HepG2 (cell line): Measurements from ENCODE around the gene DLL1. TPM values are rescaled to one million over a fixed set of nuclear protein-coding genes. Genes with fewer than 3 reads are reported as not detected.

Source experiments
- ATAC-seq: fragments of 200-7000 bp; cut with Tn5 transposase; 3 replicates; pipeline ENCODE4 v1.9.1; 2020; ENCODE audit warnings: mild to moderate bottlenecking, moderate library complexity
- BruUV-seq: library from RNA; stranded (reverse); fragments of 400-500 nt; replicated peaks from 2 replicates; lab custom pipeline; 2021; lab: Mats Ljungman, UMichigan
- CTCF ChIA-PET: fragments of 300-600 bp; formaldehyde crosslinking; extraction: SDS; loops from one replicate; lab custom pipeline; 2021; ENCODE audit warnings: low total read pairs, inconsistent platforms, low intra/inter-chr PET ratio; lab: Yijun Ruan, JAX
- POLR2A ChIA-PET: fragments of 350-600 bp; sonication (Branson Sonifier 250); formaldehyde crosslinking; loops from one replicate; lab custom pipeline; 2020; ENCODE audit warnings: antibody characterized with exemption, inconsistent platforms; lab: Yijun Ruan, JAX
- DNase-seq: peaks from one replicate; pipeline ENCODE4 v3.0.0-alpha.2; 2015; ENCODE audit warnings: low spot score
- FAIRE-seq: peaks from 3 replicates; lab custom pipeline; 2011; peaks lifted over from hg19 to GRCh38; lab: Jason Lieb, UNC
- H2AFZ ChIP-seq: one replicate; pipeline ENCODE4 v1.6.1; 2011; ENCODE audit warnings: low read length, inconsistent platforms
- H3K27ac ChIP-seq: fragments of 300-600 bp; 3 replicates; pipeline ENCODE4 v1.8.0; 2011; ENCODE audit warnings: mixed run types, mild to moderate bottlenecking, mixed read lengths, low read length, inconsistent platforms; ENCODE audit not compliant: insufficient read depth; ENCODE audit errors: extremely low read length
- H3K27me3 ChIP-seq, 2 experiments: fragments of 200-600 bp in 1 of 2; 2 replicates in 1 of 2; 3 replicates in 1 of 2; pipeline versions ENCODE4 v1.6.0 to v1.8.0; 2011; ENCODE audit warnings: low read length in 2 of 2, mild to moderate bottlenecking in 2 of 2, moderate library complexity in 2 of 2, inconsistent platforms in 1 of 2; ENCODE audit not compliant: insufficient read depth in 2 of 2, control insufficient read depth in 1 of 2
- H3K36me3 ChIP-seq, 2 experiments: fragments of 200-600 bp in 1 of 2; replicated peaks in 1 of 2; 2 replicates in 1 of 2; 3 replicates in 1 of 2; pipeline versions ENCODE4 v1.5.1 to v1.8.0; 2011; ENCODE audit warnings: low read length in 2 of 2, inconsistent platforms in 1 of 2; ENCODE audit not compliant: insufficient read depth in 2 of 2, control insufficient read depth in 1 of 2
- H3K4me1 ChIP-seq: 2 replicates; pipeline ENCODE4 v1.5.1; 2012; ENCODE audit warnings: low read length, inconsistent platforms; ENCODE audit not compliant: insufficient read depth
- H3K4me2 ChIP-seq: 2 replicates; pipeline ENCODE4 v1.6.0; 2011; ENCODE audit warnings: low read depth, low read length, inconsistent platforms
- H3K4me3 ChIP-seq, 3 experiments: fragments of 200-600 bp in 1 of 3; sonication (generic), shearing (Covaris generic) in 1 of 3; replicated peaks in 1 of 3; 2 replicates each; pipeline ENCODE4 v1.5.1; 2011 to 2016; ENCODE audit warnings: low read length in 3 of 3, inconsistent platforms in 2 of 3, low read depth in 2 of 3, mild to moderate bottlenecking in 2 of 3, control low read depth in 1 of 3, mixed read lengths in 1 of 3; ENCODE audit not compliant: insufficient read depth in 1 of 3
- H3K79me2 ChIP-seq: one replicate; pipeline ENCODE4 v1.6.1; 2011; ENCODE audit warnings: low read length, inconsistent platforms; ENCODE audit not compliant: insufficient read depth
- H3K9ac ChIP-seq: 2 replicates; pipeline ENCODE4 v1.6.0; 2011; ENCODE audit warnings: mild to moderate bottlenecking, low read depth, low read length, inconsistent platforms; ENCODE audit not compliant: insufficient read depth
- H3K9me3 ChIP-seq: 2 replicates; pipeline ENCODE4 v1.5.1; 2012; ENCODE audit warnings: mild to moderate bottlenecking, low read length
- H4K20me1 ChIP-seq: 2 replicates; pipeline ENCODE4 v1.6.0; 2011; ENCODE audit warnings: inconsistent platforms, mild to moderate bottlenecking, low read length, moderate library complexity; ENCODE audit not compliant: insufficient read depth
- ARHGAP35 ChIP-seq: sonication (generic); formaldehyde crosslinking; IDR thresholded peaks from 2 replicates; pipeline ENCODE4 v1.9.0; 2022; ENCODE audit warnings: mild to moderate bottlenecking, inconsistent platforms, moderate library complexity, missing genetic modification reagents, borderline replicate concordance
- CBFB ChIP-seq: sonication (generic); formaldehyde crosslinking; IDR thresholded peaks from 2 replicates; pipeline ENCODE4 v1.4.0; 2020; ENCODE audit warnings: missing genetic modification reagents
- CHD2 ChIP-seq: IDR thresholded peaks from 2 replicates; pipeline ENCODE4 v1.6.1; 2011; ENCODE audit warnings: low read depth, low read length, improper control_type of control experiment
- CREM ChIP-seq, 2 experiments: sonication (generic) in 1 of 2; formaldehyde crosslinking in 1 of 2; IDR thresholded peaks; 2 replicates each; pipeline versions ENCODE4 v1.4.0 to v1.6.1; 2016 to 2020; ENCODE audit warnings: antibody characterized with exemption in 1 of 2, mild to moderate bottlenecking in 1 of 2, missing genetic modification reagents in 1 of 2
- HDAC6 ChIP-seq: fragments of 200-600 bp; sonication (generic); IDR thresholded peaks from 2 replicates; pipeline ENCODE4 v1.7.0; 2017; ENCODE audit warnings: mild to moderate bottlenecking, antibody characterized with exemption, low read length, low read depth
- RELA ChIP-seq: sonication (generic); formaldehyde crosslinking; IDR thresholded peaks from 2 replicates; pipeline ENCODE4 v1.4.0; 2020; ENCODE audit warnings: missing genetic modification reagents
- ZNF263 ChIP-seq: sonication (generic); formaldehyde crosslinking; IDR thresholded peaks from 2 replicates; pipeline ENCODE4 v1.4.0; 2020; ENCODE audit warnings: missing genetic modification reagents
- WGBS: methylation state at CpG from one replicate; pipeline ENCODE4 v1.1.6; 2017; ENCODE audit warnings: low lambda C conversion rate; 5-methylcytosine and 5-hydroxymethylcytosine counted together
- in situ Hi-C: cut with HindIII; loops from 2 replicates; pipeline ENCODE4 v1.10.0; 2017; ENCODE audit warnings: low pct_unique_long_range_greater_than_20kb; ENCODE audit not compliant: extremely low pct_ligation_motif_present
- intact Hi-C: fragments of 100-400 bp; cut with micrococcal nuclease; formaldehyde crosslinking; loops from one replicate; pipeline ENCODE4 v1.10.0; 2022; ENCODE audit not compliant: unreplicated experiment
- polyA plus RNA-seq, 8 experiments: library from polyadenylated mRNA; depleted of rRNA in 3 of 8; stranded (reverse) in 7 of 8; unstranded in 1 of 8; fragments of >200 nt; fragmentation: Illumina TruSeq in 4 of 8; extraction: Trizol in 4 of 8; gene quantifications; 2 replicates each; pipeline versions ENCODE4 v1.2.1 to v1.2.3, GENCODE V29; 2011 to 2016; ENCODE audit warnings: low read depth in 4 of 8, missing spikeins in 1 of 8, mixed read lengths in 1 of 8; ENCODE audit not compliant: insufficient read depth in 1 of 8
- total RNA-seq, 5 experiments: library from RNA; depleted of rRNA; stranded (reverse); fragments of >200 nt; fragmentation: Illumina TruSeq; extraction: Trizol; gene quantifications; 2 replicates each; pipeline ENCODE4 v1.2.3, GENCODE V29; 2016; ENCODE audit warnings: low read depth in 1 of 5
- TF ChIP-seq, protein P1 (sequence below): sonication (generic); formaldehyde crosslinking; IDR thresholded peaks from 2 replicates; pipeline ENCODE4 v1.4.0; 2020; ENCODE audit warnings: mild to moderate bottlenecking, missing genetic modification reagents

The DLL1 gene
- total and polyA plus RNA-seq, 2 of the 13 experiments (the other 11 are each of a cell fraction or from before 2014, with no cell fraction given), result not detected

DNA sequence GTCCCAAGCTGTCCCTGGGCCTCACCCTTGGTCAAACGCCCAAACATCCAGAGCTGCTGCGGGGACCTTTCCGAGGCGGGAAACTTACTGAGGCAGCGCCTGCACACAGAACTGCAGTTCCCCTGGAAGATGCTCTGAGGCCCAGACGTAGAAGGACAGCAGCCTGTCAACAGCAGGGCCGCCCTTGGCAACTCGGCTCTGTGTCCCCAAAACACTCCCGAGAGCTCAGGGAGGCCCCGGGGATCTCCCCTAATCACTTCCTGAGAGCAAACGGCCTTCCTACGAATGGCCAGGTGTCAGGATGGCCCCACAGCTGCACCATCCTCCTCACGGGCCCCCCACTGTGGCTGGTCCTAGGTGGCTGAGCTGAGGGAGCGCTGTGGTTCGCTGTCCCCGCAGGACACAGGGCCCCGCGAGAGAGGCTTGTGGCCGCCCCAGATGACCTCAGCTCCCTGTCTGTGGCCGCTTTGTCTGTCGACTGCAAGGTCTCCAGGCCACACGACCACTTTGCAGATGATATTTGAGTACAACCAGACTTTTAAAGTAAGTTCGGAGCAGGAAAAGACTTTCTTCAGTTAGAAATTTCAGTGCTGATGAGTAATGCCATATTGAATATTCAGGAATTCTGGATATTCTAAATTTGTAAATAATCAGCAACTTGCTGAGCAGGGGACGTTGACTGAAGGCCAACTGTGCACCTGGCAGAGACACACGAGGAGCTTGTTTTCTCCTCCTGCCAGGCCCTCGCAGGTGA is 46.0 kb downstream of the DLL1 start (continued):
- TF ChIP-seq, protein P1, sequence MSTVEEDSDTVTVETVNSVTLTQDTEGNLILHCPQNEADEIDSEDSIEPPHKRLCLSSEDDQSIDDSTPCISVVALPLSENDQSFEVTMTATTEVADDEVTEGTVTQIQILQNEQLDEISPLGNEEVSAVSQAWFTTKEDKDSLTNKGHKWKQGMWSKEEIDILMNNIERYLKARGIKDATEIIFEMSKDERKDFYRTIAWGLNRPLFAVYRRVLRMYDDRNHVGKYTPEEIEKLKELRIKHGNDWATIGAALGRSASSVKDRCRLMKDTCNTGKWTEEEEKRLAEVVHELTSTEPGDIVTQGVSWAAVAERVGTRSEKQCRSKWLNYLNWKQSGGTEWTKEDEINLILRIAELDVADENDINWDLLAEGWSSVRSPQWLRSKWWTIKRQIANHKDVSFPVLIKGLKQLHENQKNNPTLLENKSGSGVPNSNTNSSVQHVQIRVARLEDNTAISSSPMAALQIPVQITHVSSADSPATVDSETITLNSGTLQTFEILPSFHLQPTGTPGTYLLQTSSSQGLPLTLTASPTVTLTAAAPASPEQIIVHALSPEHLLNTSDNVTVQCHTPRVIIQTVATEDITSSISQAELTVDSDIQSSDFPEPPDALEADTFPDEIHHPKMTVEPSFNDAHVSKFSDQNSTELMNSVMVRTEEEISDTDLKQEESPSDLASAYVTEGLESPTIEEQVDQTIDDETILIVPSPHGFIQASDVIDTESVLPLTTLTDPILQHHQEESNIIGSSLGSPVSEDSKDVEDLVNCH (CRISPR knock-in tag), result no peak
- no peak for TF ChIP-seq RELA (CRISPR knock-in tag)
- TF ChIP-seq CBFB, result no peak
- no peak for TF ChIP-seq CHD2
- TF ChIP-seq HDAC6, result no peak
- no peak for TF ChIP-seq ARHGAP35 (CRISPR knock-in tag)

DNA sequence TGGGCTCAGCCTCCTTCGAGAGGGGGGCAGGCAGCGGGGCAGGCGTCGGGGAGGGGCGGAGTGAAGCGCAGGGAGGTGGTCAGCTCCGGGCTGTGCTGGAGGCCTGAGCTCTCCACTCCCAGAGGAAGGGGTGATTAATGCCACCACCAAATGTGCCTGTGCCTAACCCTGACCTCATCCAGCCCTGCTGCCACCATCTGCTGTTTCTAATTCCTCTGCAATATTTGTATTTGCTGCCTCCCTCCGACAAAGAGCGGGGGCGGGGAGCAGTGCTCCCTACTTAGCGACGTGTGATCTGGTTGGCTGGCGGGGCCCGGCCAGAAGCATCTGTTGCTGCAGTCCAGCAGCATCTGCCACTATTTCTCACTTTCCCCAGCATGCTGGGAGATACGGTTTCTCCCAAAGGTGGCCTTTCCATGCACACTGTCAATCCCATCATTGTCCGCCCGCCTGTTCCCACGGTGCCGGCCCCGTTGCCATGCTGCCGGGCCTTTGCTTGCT is 47.0 kb downstream of the DLL1 start:
- intact Hi-C loops, result no loop called here
- ChIA-PET CTCF (no interaction called here), POLR2A (no interaction called here)
- H3K4me3 ChIP-seq, result no peak overlapping the region
- ATAC-seq, result no peak
- peaks cover 17 to 60% of the 10 kb centered on the region in 2 experiments; a peak in 4 of 5 replicates for H3K27me3 ChIP-seq
- TF ChIP-seq ZNF263 (CRISPR knock-in tag) (peak; percentile 58; the same call in 1 of the 2 replicates), CREM (IDR thresholded peaks at IDR 0.05) (no peak), CREM (CRISPR knock-in tag; IDR thresholded peaks at IDR 0.05) (no peak)
- no peaks in the 10 kb centered on the region for H4K20me1 ChIP-seq
- H3K9ac ChIP-seq, result no peak overlapping the region
- no peak for FAIRE-seq
- no peaks in the 10 kb centered on the region for H3K4me1 ChIP-seq
- H3K36me3 ChIP-seq, result no peaks in the 10 kb centered on the region
- no peak overlapping the region for H2AFZ ChIP-seq
- in situ Hi-C loops, result no loop called here
- 29% methylated on average over 20 of the region's 21 CpGs for WGBS
- H3K4me2 ChIP-seq, result no peak overlapping the region
- no peak for DNase-seq
- H3K27ac ChIP-seq, result no peak overlapping the region
- H3K79me2 ChIP-seq, result no peaks in the 10 kb centered on the region
- no peaks in the 10 kb centered on the region for H3K9me3 ChIP-seq
- BruUV-seq, result no TSS peak
